Fibroblast of lung (primary cell): ENCODE results near the gene ACTN1.

Source experiments
- CTCF ChIP-seq, 2 donors: IDR thresholded peaks in 1 of 2; conservative IDR thresholded peaks in 1 of 2; 1 replicate in 1 of 2; 2 replicates in 1 of 2; pipeline ENCODE4 v1.5.1; 2011 to 2012; ENCODE audit warnings: low read length in 2 of 2, control low read depth in 1 of 2, inconsistent platforms in 1 of 2, low read depth in 1 of 2, mild to moderate bottlenecking in 1 of 2
- EZH2 ChIP-seq: IDR thresholded peaks from 2 replicates; pipeline ENCODE4 v1.5.1; 2012; ENCODE audit warnings: low read length, control low read depth, mild to moderate bottlenecking; ENCODE audit errors: missing control alignments

GRCh38 chr14:69008421-69008884, 29.4 kb upstream of the ACTN1 start:
- TF ChIP-seq CTCF (conservative IDR thresholded peaks at IDR 0.05 in 1 of 2, IDR thresholded peaks at IDR 0.05 in 1 of 2; ENCODE audit: low read depth in 1 of 2, low read length in 2 of 2) = no peak
- no peak for TF ChIP-seq EZH2
